ENCODE measurements around the gene BICD1.

Gene BICD1

GRCh38 chr12:32151086-32151485 is 44.4 kb downstream of the BICD1 start:
- H3K9ac ChIP-seq (ENCODE audit: low read depth, low read length) = no peak overlapping the region
- TF ChIP-seq CTCF (IDR thresholded peaks at IDR 0.05; ENCODE audit: borderline replicate concordance, extremely low read depth, low read length, poor library complexity, severe bottlenecking) (no peak), EZH2 (IDR thresholded peaks at IDR 0.05; ENCODE audit: borderline replicate concordance, low read depth, low read length, severe bottlenecking) (no peak)
- no peak for ATAC-seq (ENCODE audit: insufficient read depth, low read depth)
- H3K27ac ChIP-seq (ENCODE audit: low read length) = no peak overlapping the region
- no peaks in the 10 kb centered on the region for H3K27me3 ChIP-seq (ENCODE audit: insufficient read depth, low read length, poor library complexity)
- no peaks in the 10 kb centered on the region for H3K4me1 ChIP-seq (ENCODE audit: insufficient read depth, low read length)
- no peaks in the 10 kb centered on the region; the same call in 1 of the 2 replicates for H4K20me1 ChIP-seq (ENCODE audit: insufficient read depth, low read length)
- no peak overlapping the region for H3K4me2 ChIP-seq (ENCODE audit: insufficient read depth, low read length)
- H3K9me3 ChIP-seq (ENCODE audit: insufficient read depth, low read length, severe bottlenecking) = no peaks in the 10 kb centered on the region
- peaks cover 6% of the 10 kb centered on the region; the same call in 1 of the 2 replicates for H3K36me3 ChIP-seq (ENCODE audit: insufficient read depth, low read length)
- H2AFZ ChIP-seq (ENCODE audit: low read depth, low read length) = no peak overlapping the region
- no peak overlapping the region for H3K4me3 ChIP-seq (ENCODE audit: low read depth in 1 of 2, low read length in 2 of 2)
- H3K79me2 ChIP-seq (ENCODE audit: insufficient read depth, low read length) = peaks cover 19% of the 10 kb centered on the region
- no peak for DNase-seq

DNA sequence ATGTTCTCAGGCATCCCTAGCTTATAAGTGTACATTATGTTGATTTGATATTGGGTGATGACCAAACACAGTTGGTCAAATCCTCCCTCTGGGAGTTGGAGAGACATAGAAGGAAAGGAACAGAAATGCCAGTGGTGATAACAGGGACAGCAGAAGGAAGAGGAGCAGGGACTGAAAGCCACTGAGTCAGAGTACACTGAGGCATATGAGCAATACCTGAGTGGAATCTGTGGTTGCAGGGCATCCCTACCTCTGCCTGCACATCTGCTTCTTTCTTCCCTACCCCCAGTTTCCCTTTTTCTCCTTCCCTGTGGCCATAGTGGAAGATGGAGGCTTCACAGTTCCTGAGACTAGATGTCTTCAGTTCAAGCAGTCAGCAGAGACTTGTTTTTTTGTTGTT is 44.9 kb downstream of the BICD1 start:
- H3K4me1 ChIP-seq (ENCODE audit: insufficient read depth, low read length) = no peaks in the 10 kb centered on the region
- DNase-seq (no peak), ATAC-seq (ENCODE audit: insufficient read depth, low read depth) (no peak)
- H3K79me2 ChIP-seq (ENCODE audit: insufficient read depth, low read length) = peaks cover 15% of the 10 kb centered on the region
- no peak overlapping the region for H2AFZ ChIP-seq (ENCODE audit: low read depth, low read length)
- H3K9ac ChIP-seq (ENCODE audit: low read depth, low read length) = no peak overlapping the region
- H4K20me1 ChIP-seq (ENCODE audit: insufficient read depth, low read length) = no peaks in the 10 kb centered on the region; the same call in 1 of the 2 replicates
- no peak overlapping the region for H3K4me3 ChIP-seq (ENCODE audit: low read depth in 1 of 2, low read length in 2 of 2)
- H3K27ac ChIP-seq (ENCODE audit: low read length) = no peak overlapping the region
- TF ChIP-seq CTCF (IDR thresholded peaks at IDR 0.05; ENCODE audit: borderline replicate concordance, extremely low read depth, low read length, poor library complexity, severe bottlenecking) = no peak
- peaks cover 6% of the 10 kb centered on the region; the same call in 1 of the 2 replicates for H3K36me3 ChIP-seq (ENCODE audit: insufficient read depth, low read length)
- H3K9me3 ChIP-seq (ENCODE audit: insufficient read depth, low read length, severe bottlenecking) = no peaks in the 10 kb centered on the region
- no peaks in the 10 kb centered on the region for H3K27me3 ChIP-seq (ENCODE audit: insufficient read depth, low read length, poor library complexity)
- no peak overlapping the region for H3K4me2 ChIP-seq (ENCODE audit: insufficient read depth, low read length)

GRCh38 chr12:32155041-32155440 is 48.4 kb downstream of the BICD1 start:
- no peak for TF ChIP-seq EZH2 (IDR thresholded peaks at IDR 0.05; ENCODE audit: borderline replicate concordance, low read depth, low read length, severe bottlenecking)
- no peak for TF ChIP-seq CTCF (IDR thresholded peaks at IDR 0.05; ENCODE audit: borderline replicate concordance, extremely low read depth, low read length, poor library complexity, severe bottlenecking)
- Histone ChIP-seq H3K4me2 (ENCODE audit: insufficient read depth, low read length) (no peak overlapping the region), H3K9ac (ENCODE audit: low read depth, low read length) (no peak overlapping the region), H3K27ac (ENCODE audit: low read length) (no peak overlapping the region), H2AFZ (ENCODE audit: low read depth, low read length) (no peak overlapping the region), H4K20me1 (ENCODE audit: insufficient read depth, low read length) (no peaks in the 10 kb centered on the region), H3K36me3 (ENCODE audit: insufficient read depth, low read length) (peaks cover 9% of the 10 kb centered on the region; the same call in 1 of the 2 replicates), H3K4me3 (ENCODE audit: low read depth in 1 of 2, low read length in 2 of 2) (no peak overlapping the region), H3K4me1 (ENCODE audit: insufficient read depth, low read length) (no peaks in the 10 kb centered on the region), H3K79me2 (ENCODE audit: insufficient read depth, low read length) (peaks cover 9% of the 10 kb centered on the region; the same call in 1 of the 2 replicates), H3K27me3 (ENCODE audit: insufficient read depth, low read length, poor library complexity) (no peaks in the 10 kb centered on the region), H3K9me3 (ENCODE audit: insufficient read depth, low read length, severe bottlenecking) (no peaks in the 10 kb centered on the region)
- no peak for ATAC-seq (ENCODE audit: insufficient read depth, low read depth)
- no peak for DNase-seq

Data from DND-41 (cell line).